ENCODE measurements around the gene LRSAM1. TPM values are rescaled to one million over a fixed set of nuclear protein-coding genes. Genes with fewer than 3 reads are reported as not detected.

The LRSAM1 gene
- total and polyA plus RNA-seq, 9 donors, result 9.0 to 28.5 (median 17.4) TPM

GRCh38 chr9:127467621-127468020, 16.3 kb downstream of the LRSAM1 start:
- WGBS, 3 donors, result 95 to 98% (median 95%) methylated on average over 14 of the region's 14 CpGs
- TF ChIP-seq, protein P1, sequence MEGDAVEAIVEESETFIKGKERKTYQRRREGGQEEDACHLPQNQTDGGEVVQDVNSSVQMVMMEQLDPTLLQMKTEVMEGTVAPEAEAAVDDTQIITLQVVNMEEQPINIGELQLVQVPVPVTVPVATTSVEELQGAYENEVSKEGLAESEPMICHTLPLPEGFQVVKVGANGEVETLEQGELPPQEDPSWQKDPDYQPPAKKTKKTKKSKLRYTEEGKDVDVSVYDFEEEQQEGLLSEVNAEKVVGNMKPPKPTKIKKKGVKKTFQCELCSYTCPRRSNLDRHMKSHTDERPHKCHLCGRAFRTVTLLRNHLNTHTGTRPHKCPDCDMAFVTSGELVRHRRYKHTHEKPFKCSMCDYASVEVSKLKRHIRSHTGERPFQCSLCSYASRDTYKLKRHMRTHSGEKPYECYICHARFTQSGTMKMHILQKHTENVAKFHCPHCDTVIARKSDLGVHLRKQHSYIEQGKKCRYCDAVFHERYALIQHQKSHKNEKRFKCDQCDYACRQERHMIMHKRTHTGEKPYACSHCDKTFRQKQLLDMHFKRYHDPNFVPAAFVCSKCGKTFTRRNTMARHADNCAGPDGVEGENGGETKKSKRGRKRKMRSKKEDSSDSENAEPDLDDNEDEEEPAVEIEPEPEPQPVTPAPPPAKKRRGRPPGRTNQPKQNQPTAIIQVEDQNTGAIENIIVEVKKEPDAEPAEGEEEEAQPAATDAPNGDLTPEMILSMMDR (IDR thresholded peaks at IDR 0.05), result no peak
- TF ChIP-seq EP300 (IDR thresholded peaks at IDR 0.05) (no peak), POLR2A (IDR thresholded peaks at IDR 0.05) (no peak)
- DNase-seq, result no peak

DNA sequence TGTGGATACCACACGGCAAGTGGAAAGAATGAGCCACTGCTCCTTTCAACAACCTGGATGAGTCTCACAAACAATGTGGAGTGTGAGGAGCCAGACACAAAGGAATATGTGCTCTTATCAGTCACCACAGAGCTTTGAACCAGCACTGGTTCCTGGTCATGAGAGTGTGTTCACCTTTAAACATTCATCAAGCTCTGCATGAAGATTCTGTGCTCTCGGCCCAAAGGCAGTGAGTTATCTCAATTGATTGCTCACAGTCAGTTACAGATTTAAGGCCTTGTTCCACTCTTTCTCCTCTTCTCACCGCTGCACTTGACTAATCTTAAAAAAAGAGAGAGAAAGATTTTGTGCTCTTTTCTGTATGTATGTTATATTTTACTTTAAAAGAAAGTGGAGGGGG, 19.4 kb downstream of the LRSAM1 start:
- intact Hi-C loops (cut with DNase I), result no loop called here
- DNase-seq, result no peak
- TF ChIP-seq, protein P1 (IDR thresholded peaks at IDR 0.05), result no peak
- TF ChIP-seq EP300 (IDR thresholded peaks at IDR 0.05), result no peak
- TF ChIP-seq POLR2A (IDR thresholded peaks at IDR 0.05), result no peak
- 80 to 89% (median 85%) methylated on average over 3 of the region's 3 CpGs for WGBS, 3 donors
- Histone ChIP-seq H3K36me3 (no peaks in the 10 kb centered on the region), H3K4me3 (no peak overlapping the region), H3K9me3 (no peaks in the 10 kb centered on the region), H3K27me3 (no peaks in the 10 kb centered on the region), H3K27ac (no peak overlapping the region), H3K4me1 (ENCODE audit: insufficient read depth) (no peaks in the 10 kb centered on the region)

More at GRCh38 chr9:127467621-127468020, 16.3 kb downstream of the LRSAM1 start:
- Histone ChIP-seq H3K4me1 (ENCODE audit: insufficient read depth) (no peaks in the 10 kb centered on the region), H3K4me3 (no peak overlapping the region), H3K9me3 (no peaks in the 10 kb centered on the region), H3K27ac (no peak overlapping the region), H3K27me3 (no peaks in the 10 kb centered on the region), H3K36me3 (no peaks in the 10 kb centered on the region)
- intact Hi-C loops (cut with DNase I), result no loop called here

GRCh38 chr9:127473501-127473900, 22.2 kb downstream of the LRSAM1 start:
- no peak for DNase-seq
- Histone ChIP-seq H3K27me3 (no peaks in the 10 kb centered on the region), H3K36me3 (no peaks in the 10 kb centered on the region)

GRCh38 chr9:127473932-127474331, 22.6 kb downstream of the LRSAM1 start:
- intact Hi-C loops (cut with DNase I), result no loop called here
- DNase-seq, result no peak
- Histone ChIP-seq H3K4me1 (ENCODE audit: insufficient read depth) (no peaks in the 10 kb centered on the region), H3K4me3 (no peak overlapping the region), H3K36me3 (no peaks in the 10 kb centered on the region), H3K9me3 (no peaks in the 10 kb centered on the region), H3K27ac (no peak overlapping the region), H3K27me3 (no peaks in the 10 kb centered on the region)
- TF ChIP-seq POLR2A (IDR thresholded peaks at IDR 0.05), result no peak
- TF ChIP-seq, protein P1 (IDR thresholded peaks at IDR 0.05), result no peak
- no peak for TF ChIP-seq EP300 (IDR thresholded peaks at IDR 0.05)
- WGBS, 3 donors, result 76 to 86% (median 78%) methylated on average over 4 of the region's 4 CpGs

More at GRCh38 chr9:127473501-127473900, 22.2 kb downstream of the LRSAM1 start:
- TF ChIP-seq, protein P1 (IDR thresholded peaks at IDR 0.05), result no peak
- TF ChIP-seq POLR2A (IDR thresholded peaks at IDR 0.05) (no peak), EP300 (IDR thresholded peaks at IDR 0.05) (no peak)
- no peaks in the 10 kb centered on the region for H3K4me1 ChIP-seq (ENCODE audit: insufficient read depth)
- no peaks in the 10 kb centered on the region for H3K9me3 ChIP-seq
- no peak overlapping the region for H3K27ac ChIP-seq
- intact Hi-C loops (cut with DNase I), result no loop called here
- WGBS, 3 donors, result 88 to 91% (median 88%) methylated on average over 10 of the region's 10 CpGs
- H3K4me3 ChIP-seq, result no peak overlapping the region
